C4-2B (cell line): ENCODE results near the gene SLC35G1.

Experiments
- H3K27ac ChIP-seq: fragments of 450-650 bp; 2 replicates; pipeline ENCODE4 v1.5.1; 2017
- ZFX ChIP-seq: fragments of 450-650 bp; IDR thresholded peaks from 2 replicates; pipeline ENCODE4 v1.6.1; 2017
- TF ChIP-seq, protein P1 (sequence below): fragments of 450-650 bp; conservative IDR thresholded peaks from 2 replicates; pipeline ENCODE4 v1.5.1; 2017; ENCODE audit warnings: mild to moderate bottlenecking

SLC35G1 gene

DNA sequence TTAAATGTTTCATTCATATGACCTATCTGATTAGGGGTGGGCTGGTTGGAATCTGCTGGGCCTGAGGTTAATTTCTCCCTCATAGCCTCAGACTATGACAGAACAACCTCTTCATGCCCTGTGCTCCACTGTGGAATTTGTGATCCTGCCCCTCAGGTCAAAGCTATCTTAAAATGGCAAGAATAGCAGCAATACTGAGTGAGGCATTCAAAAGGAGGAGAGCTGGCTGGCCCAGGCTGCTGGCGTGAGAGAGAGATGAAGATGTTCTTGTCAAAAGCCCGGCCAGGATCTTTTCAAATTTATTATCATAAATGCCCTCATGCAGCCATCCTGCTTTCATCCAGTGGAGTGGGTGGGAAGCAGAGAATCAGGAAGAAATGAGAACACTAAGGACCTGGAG is 58.1 kb downstream of the SLC35G1 start:
- H3K27ac ChIP-seq: no peak overlapping the region
- TF ChIP-seq, protein P1, sequence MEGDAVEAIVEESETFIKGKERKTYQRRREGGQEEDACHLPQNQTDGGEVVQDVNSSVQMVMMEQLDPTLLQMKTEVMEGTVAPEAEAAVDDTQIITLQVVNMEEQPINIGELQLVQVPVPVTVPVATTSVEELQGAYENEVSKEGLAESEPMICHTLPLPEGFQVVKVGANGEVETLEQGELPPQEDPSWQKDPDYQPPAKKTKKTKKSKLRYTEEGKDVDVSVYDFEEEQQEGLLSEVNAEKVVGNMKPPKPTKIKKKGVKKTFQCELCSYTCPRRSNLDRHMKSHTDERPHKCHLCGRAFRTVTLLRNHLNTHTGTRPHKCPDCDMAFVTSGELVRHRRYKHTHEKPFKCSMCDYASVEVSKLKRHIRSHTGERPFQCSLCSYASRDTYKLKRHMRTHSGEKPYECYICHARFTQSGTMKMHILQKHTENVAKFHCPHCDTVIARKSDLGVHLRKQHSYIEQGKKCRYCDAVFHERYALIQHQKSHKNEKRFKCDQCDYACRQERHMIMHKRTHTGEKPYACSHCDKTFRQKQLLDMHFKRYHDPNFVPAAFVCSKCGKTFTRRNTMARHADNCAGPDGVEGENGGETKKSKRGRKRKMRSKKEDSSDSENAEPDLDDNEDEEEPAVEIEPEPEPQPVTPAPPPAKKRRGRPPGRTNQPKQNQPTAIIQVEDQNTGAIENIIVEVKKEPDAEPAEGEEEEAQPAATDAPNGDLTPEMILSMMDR: no peak
- no peak for TF ChIP-seq ZFX
